Left ventricle myocardium superior (tissue), 1 donor: ENCODE results near the gene CD84. TPM values are rescaled to one million over a fixed set of nuclear protein-coding genes. Genes with fewer than 3 reads are reported as not detected.
A peak's percentile ranks its signal among the peaks of the same experiment; 100 is the strongest.
"Not testable (repeated sequence)": the region's sequence is repeated elsewhere in the genome, so short reads cannot be mapped to it uniquely, and the experiment has no call there.

ENCODE experiments used
- ATAC-seq: fragments of 200-7000 bp; cut with Tn5 transposase; one replicate; pipeline ENCODE4 v1.9.1; 2020; ENCODE audit warnings: mild to moderate bottlenecking, moderate library complexity
- DNase-seq: peaks from one replicate; pipeline ENCODE4 v3.0.0-alpha.2; 2020
- intact Hi-C: fragments of 100-400 bp; cut with micrococcal nuclease; formaldehyde crosslinking; loops from one replicate; pipeline ENCODE4 v1.11.0; 2022
- total RNA-seq: library from RNA; stranded (reverse); fragmentation: NEBNext Ultra II Directional; extraction: Animal tissue kit (Norgen Biotek cat#: 25700); gene quantifications from one replicate; pipeline ENCODE4 v1.2.1, GENCODE V29; 2021
- donor health status: DM: no; HTN: yes; CAD: no; lungs with severe emphysema.

The CD84 gene
- total RNA-seq, 1 donor from 2014 or later: 2.8 TPM

- intact Hi-C loops: no loop called here
- DNase-seq (no peak), ATAC-seq (no peak)
These were observed 30.2 kb downstream of the CD84 start for GRCh38 chr1:160548960-160549664.

GRCh38 chr1:160548183-160548582, 31.1 kb downstream of the CD84 start:
- intact Hi-C loops: no loop called here
- ATAC-seq (no peak), DNase-seq (no peak)

GRCh38 chr1:160547422-160547821, 31.9 kb downstream of the CD84 start:
- intact Hi-C loops: no loop called here
- no peak for ATAC-seq
- no peak for DNase-seq

DNA sequence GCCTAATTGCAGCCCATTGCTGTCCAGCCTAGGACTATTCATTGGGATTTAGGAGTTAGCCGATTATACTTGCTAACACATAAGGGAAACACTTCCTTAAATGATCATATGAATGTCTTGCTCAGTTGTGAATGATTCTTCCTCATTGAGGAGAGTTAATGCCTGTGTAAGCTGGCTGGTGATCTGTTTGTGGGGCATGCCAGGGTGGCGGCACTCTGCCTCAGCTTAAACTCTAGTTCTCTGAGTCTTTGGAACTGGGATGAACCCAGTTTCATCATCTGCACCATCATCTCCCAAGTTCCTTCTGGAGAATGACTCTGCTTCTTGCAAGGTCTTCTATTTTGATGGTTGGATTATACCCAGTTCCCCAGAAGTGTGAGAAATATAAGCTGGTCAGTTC, 32.4 kb downstream of the CD84 start:
- intact Hi-C loops: no loop called here
- peak; percentile 63 for ATAC-seq
- no peak for DNase-seq

- DNase-seq: no peak
- intact Hi-C loops: no loop called here
These were observed 34.6 kb downstream of the CD84 start for GRCh38 chr1:160544647-160545046.

DNA sequence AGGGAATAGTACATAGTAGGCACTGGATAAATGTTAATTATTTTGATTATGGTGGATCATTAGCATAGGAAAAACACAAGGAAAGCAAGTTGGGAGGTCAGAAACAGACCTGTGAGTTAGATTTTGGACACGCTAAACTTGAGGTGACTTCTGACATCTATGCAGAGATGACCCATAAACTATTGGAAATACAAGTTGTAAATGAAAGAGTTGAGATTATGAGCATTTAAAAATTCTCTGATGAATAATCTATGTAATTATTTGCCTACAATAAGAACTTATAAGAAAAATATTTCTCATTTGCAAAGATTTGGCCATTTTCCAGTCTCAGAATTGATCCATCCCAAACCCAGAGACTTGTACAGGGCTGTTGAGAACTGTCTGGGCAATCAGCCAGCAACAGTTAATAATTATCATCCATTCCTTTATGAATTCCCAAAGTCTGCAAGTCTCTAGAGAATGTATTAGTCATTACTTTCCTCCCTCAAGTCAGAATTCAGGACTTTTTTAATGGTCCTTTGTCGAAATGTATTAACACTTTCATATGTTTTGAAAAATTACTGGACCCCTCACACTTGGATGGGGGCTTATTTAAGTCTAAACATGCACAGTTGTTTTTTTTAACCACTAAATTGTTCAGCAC, 36.9 kb downstream of the CD84 start:
- intact Hi-C loops: no loop called here
- ATAC-seq: no peak
- no peak for DNase-seq

More at GRCh38 chr1:160544647-160545046, 34.6 kb downstream of the CD84 start:
- no peak for ATAC-seq

DNA sequence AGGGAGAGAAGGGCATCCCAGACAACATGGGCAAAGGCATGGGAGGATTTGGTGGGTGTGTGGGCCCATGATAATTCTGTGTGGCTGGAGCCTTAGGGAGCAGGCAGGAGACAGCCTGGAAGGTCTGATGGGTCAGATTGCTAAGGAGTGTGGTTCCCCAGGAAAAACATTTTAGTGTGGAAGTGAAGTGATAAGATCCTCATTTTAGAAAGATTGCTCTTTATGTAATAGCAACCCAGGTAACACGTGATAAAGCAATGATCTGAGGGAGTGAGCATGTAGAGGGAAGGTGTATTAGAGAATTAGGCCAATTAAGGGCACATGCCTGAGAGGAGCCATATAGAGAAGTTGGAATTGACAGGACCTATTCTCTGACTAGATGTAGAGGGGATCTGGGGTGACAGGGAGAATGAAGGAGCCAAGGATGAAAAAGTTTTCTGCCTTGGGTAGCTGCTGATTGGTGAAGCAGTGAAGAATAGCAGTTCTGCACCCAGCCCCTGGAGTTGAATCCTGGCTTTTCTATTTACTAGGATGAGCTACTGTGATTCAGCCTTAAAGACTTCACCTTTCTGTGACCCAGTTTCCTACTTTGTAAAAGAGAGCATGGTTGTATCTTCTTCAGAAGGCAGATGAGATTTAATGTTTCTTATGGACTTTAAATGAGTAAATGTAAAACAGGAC, 37.5 kb downstream of the CD84 start:
- intact Hi-C loops: no loop called here
- ATAC-seq (no peak), DNase-seq (no peak)

GRCh38 chr1:160540859-160541233, 38.5 kb downstream of the CD84 start:
- DNase-seq (no peak), ATAC-seq (no peak)
- intact Hi-C loops: no loop called here

GRCh38 chr1:160539990-160540858, 39.1 kb downstream of the CD84 start:
- ATAC-seq: peak; percentile 60
- intact Hi-C loops: no loop called here
- no peak for DNase-seq

GRCh38 chr1:160539684-160539989, 39.7 kb downstream of the CD84 start:
- ATAC-seq (no peak), DNase-seq (no peak)
- intact Hi-C loops: no loop called here

GRCh38 chr1:160538985-160539651, 40.2 kb downstream of the CD84 start:
- intact Hi-C loops: no loop called here
- ATAC-seq: peak; percentile 20
- no peak for DNase-seq

DNA sequence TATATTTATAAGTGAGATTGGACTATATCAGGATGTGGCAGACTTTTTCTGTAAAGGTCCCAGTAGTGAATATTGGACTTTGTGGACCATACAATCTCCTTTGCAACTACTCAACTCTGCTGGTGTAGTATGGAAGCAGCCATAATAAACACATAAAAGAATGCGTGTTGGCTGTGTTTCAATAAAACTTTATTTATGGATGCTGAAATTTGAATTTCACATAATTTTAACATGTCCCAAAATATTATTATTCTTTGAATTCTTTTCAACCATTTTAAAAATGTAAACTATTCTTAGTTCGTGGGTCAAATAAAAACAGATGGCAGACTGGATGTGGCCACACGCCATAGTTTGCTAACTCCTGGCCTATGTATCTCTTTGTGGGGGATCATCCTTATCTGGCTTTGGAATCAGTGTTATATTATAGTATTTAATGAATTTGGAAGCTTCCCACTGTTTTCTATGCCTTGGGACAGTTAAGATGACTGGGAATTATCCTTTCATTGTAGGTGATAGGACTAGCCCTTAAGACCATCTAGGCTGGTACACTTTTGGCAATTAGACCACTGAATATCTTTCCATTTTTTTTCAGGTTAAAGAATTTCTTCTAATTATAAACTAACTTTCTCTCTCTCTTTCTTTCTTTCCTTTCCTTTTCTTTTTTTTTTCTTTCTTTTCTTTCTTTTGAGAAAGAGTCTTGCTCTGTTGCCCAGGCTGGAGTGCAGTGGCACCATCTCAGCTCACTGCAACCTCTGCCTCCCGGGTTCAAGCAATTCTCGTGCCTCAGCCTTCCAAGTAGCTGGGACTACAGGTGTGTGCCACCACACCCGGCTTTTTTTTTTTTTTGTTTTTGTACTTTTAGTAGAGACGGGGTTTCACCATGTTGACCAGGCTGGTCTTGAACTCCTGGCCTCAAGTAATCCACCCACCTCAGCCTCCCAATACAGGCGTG, 41.3 kb downstream of the CD84 start:
- intact Hi-C loops: no loop called here
- ATAC-seq: no peak
- DNase-seq: no peak

- intact Hi-C loops: no loop called here
- ATAC-seq: no peak
These were observed 44.3 kb downstream of the CD84 start for GRCh38 chr1:160534823-160535605.

DNA sequence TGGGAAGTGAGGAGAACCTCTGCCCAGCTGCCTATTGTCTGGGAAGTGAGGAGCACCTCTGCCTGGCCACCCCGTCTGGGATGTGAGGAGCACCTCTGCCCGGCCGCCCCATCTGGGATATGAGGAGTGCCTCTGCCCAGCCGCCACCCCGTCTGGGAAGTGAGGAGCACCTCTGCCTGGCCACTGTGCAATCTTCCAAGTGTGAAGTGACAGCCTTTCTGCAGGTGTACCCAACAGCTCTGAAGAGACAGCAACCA, 46.8 kb downstream of the CD84 start:
- DNase-seq, intact Hi-C loops, ATAC-seq: not testable (repeated sequence)

More at GRCh38 chr1:160534823-160535605, 44.3 kb downstream of the CD84 start:
- no peak for DNase-seq

- DNase-seq, ATAC-seq, intact Hi-C loops: not testable (repeated sequence)
These were observed 47.3 kb downstream of the CD84 start for GRCh38 chr1:160531809-160532556.

DNA sequence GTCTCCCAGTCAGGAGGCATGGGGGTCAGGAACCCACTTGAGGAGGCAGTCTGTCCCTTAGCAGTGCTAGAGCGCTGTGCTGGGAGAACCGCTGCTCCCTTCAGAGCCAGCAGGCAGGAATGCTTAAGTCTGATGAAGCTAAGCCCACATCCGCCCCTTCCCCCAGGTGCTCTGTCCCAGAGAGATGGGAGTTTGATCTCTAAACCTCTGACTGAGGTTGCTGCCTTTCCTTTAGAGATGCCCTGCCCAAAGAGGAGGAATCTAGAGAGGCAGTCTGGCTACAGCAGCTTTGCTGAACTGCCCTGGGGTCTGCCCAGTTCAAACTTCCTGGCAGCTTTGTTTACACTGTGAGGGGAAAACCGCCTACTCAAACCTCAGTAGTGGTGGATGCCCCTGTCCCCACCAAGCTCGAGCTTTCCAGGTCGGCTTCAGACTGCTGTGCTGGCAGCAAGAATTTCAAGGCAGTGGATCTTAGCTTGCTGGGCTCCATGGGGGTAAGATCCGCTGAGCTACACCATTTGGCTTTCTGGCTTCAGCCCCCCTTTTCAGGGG, 49.8 kb downstream of the CD84 start:
- ATAC-seq, DNase-seq, intact Hi-C loops: not testable (repeated sequence)
